ENCODE results near the gene TMEM208.
A peak's percentile ranks its signal among the peaks of the same experiment; 100 is the strongest.

The TMEM208 gene

GRCh38 chr16:67186550-67186950, 40.4 kb upstream of the TMEM208 start:
- no peak overlapping the region for H3K9ac ChIP-seq (ENCODE audit: low read length)

GRCh38 chr16:67187175-67187890, 39.6 kb upstream of the TMEM208 start:
- Histone ChIP-seq H3K9ac (ENCODE audit: low read length) (no peak overlapping the region), H3K4me3 (ENCODE audit: low read length) (no peak overlapping the region), H3K36me3 (ENCODE audit: control insufficient read depth, insufficient read depth, low read length) (no peaks in the 10 kb centered on the region), H3K4me1 (ENCODE audit: control insufficient read depth, insufficient read depth, low read length) (peaks cover 5% of the 10 kb centered on the region), H3K27me3 (ENCODE audit: control insufficient read depth, insufficient read depth, low read length) (no peaks in the 10 kb centered on the region), H3K27ac (ENCODE audit: low read depth, low read length) (no peak overlapping the region)

More at GRCh38 chr16:67186550-67186950, 40.4 kb upstream of the TMEM208 start:
- Histone ChIP-seq H3K27me3 (ENCODE audit: control insufficient read depth, insufficient read depth, low read length) (no peaks in the 10 kb centered on the region), H3K36me3 (ENCODE audit: control insufficient read depth, insufficient read depth, low read length) (no peaks in the 10 kb centered on the region), H3K27ac (ENCODE audit: low read depth, low read length) (no peak overlapping the region), H3K4me3 (ENCODE audit: low read length) (no peak overlapping the region), H3K4me1 (ENCODE audit: control insufficient read depth, insufficient read depth, low read length) (peaks cover 5% of the 10 kb centered on the region)

DNA sequence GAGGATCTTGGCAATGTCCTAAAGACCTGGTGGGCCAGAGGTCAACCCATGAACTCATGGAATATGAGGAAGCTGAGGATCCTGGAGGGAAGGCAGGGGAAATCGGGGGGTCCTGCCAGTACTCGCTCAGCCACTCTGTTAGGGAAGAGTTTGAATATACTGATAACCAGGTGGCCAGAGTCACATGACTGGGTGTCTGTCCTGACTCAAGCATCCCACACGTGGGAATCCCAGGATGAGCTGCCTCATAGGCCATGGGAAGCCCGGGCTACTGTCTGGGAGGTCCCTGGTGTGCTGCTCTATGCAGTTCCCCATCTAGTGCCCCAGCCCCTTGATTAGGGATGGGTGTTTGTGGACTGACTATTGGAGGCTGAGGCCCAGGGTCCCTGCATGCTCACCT, 38.6 kb upstream of the TMEM208 start:
- Histone ChIP-seq H3K4me3 (ENCODE audit: low read length) (no peak overlapping the region), H3K27ac (ENCODE audit: low read depth, low read length) (no peak overlapping the region), H3K9ac (ENCODE audit: low read length) (no peak overlapping the region), H3K4me1 (ENCODE audit: control insufficient read depth, insufficient read depth, low read length) (peaks cover 10% of the 10 kb centered on the region), H3K36me3 (ENCODE audit: control insufficient read depth, insufficient read depth, low read length) (no peaks in the 10 kb centered on the region), H3K27me3 (ENCODE audit: control insufficient read depth, insufficient read depth, low read length) (no peaks in the 10 kb centered on the region)

DNA sequence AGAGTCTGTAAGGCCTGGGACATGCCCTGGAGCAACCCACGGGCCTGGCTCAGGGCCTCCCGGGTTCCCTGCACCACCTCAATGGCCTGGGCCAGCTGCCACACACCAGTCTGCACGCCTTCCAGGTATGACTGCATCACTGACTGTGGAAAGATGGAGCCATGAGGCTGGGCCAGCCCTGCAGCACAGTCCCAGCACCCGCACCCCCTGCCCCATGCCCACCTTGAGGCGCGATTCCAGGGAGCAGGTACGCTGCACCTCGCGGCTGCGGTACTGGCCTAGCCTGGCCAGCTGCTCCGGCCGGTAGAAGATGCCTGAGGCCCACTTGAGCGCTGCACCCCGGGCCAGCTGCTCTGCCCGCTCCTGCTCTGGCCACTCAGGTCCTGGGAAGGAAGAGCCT, 38.1 kb upstream of the TMEM208 start:
- Histone ChIP-seq H3K4me3 (ENCODE audit: low read length) (no peak overlapping the region), H3K9ac (ENCODE audit: low read length) (no peak overlapping the region), H3K36me3 (ENCODE audit: control insufficient read depth, insufficient read depth, low read length) (no peaks in the 10 kb centered on the region), H3K27me3 (ENCODE audit: control insufficient read depth, insufficient read depth, low read length) (no peaks in the 10 kb centered on the region), H3K27ac (ENCODE audit: low read depth, low read length) (no peak overlapping the region), H3K4me1 (ENCODE audit: control insufficient read depth, insufficient read depth, low read length) (peaks cover 12% of the 10 kb centered on the region)

DNA sequence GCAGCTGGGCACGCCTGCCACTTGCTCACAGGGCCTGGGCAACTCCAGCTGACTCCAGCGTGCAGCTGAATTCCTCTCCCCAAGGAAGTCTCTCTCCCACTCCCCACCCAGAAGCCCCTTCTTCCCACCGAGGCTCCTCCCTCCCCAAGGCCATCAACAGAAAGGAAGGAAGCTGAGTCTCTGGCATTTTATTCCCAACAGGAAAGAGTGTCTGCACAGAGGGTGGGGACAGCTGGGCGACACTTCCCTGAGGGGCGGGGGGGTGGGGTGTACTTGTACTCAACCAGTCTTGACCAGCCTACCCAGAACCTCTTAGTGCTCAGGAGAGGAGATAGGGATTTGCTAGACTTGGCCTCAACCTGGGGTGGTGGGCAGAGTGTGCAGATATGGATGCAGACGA, 36.9 kb upstream of the TMEM208 start, which contains the start of gene EXOC3L1:
EXOC3L1 (minus strand) TSS at position 96 of the 400 bp plus-strand sequence. CDS start 460 bp downstream, outside the sequence.
- Histone ChIP-seq H3K4me1 (ENCODE audit: control insufficient read depth, insufficient read depth, low read length) (peaks cover 12% of the 10 kb centered on the region), H3K36me3 (ENCODE audit: control insufficient read depth, insufficient read depth, low read length) (peaks cover 6% of the 10 kb centered on the region), H3K27me3 (ENCODE audit: control insufficient read depth, insufficient read depth, low read length) (no peaks in the 10 kb centered on the region), H3K9ac (ENCODE audit: low read length) (no peak within 1 kb of the TSS), H3K4me3 (ENCODE audit: low read length) (no peak within 1 kb of the TSS), H3K27ac (ENCODE audit: low read depth, low read length) (no peak within 1 kb of the TSS)

- no peak overlapping the region for H3K27ac ChIP-seq (ENCODE audit: low read depth, low read length)
- H3K4me3 ChIP-seq (ENCODE audit: low read length) = no peak overlapping the region
- H3K27me3 ChIP-seq (ENCODE audit: control insufficient read depth, insufficient read depth, low read length) = no peaks in the 10 kb centered on the region
- no peak overlapping the region for H3K9ac ChIP-seq (ENCODE audit: low read length)
- H3K4me1 ChIP-seq (ENCODE audit: control insufficient read depth, insufficient read depth, low read length) = peaks cover 12% of the 10 kb centered on the region
- peaks cover 11% of the 10 kb centered on the region for H3K36me3 ChIP-seq (ENCODE audit: control insufficient read depth, insufficient read depth, low read length)
Observed at GRCh38 chr16:67190448-67191399, 36.2 kb upstream of the TMEM208 start.

- no peak overlapping the region for H3K27ac ChIP-seq (ENCODE audit: low read depth, low read length)
- H3K36me3 ChIP-seq (ENCODE audit: control insufficient read depth, insufficient read depth, low read length) = peaks cover 17% of the 10 kb centered on the region
- peak overlapping the region; percentile 40 for H3K4me3 ChIP-seq (ENCODE audit: low read length)
- H3K9ac ChIP-seq (ENCODE audit: low read length) = no peak overlapping the region
- H3K27me3 ChIP-seq (ENCODE audit: control insufficient read depth, insufficient read depth, low read length) = no peaks in the 10 kb centered on the region
- peaks cover 12% of the 10 kb centered on the region for H3K4me1 ChIP-seq (ENCODE audit: control insufficient read depth, insufficient read depth, low read length)
Observed at GRCh38 chr16:67191411-67191994, 35.4 kb upstream of the TMEM208 start.

- peak within 1 kb of the TSS; percentile 95 for H3K9ac ChIP-seq (ENCODE audit: low read length)
- H3K27ac ChIP-seq (ENCODE audit: low read depth, low read length) = peak within 1 kb of the TSS; percentile 40
- no peaks in the 10 kb centered on the region for H3K27me3 ChIP-seq (ENCODE audit: control insufficient read depth, insufficient read depth, low read length)
- peaks cover 23% of the 10 kb centered on the region for H3K36me3 ChIP-seq (ENCODE audit: control insufficient read depth, insufficient read depth, low read length)
- peak within 1 kb of the TSS; percentile 97 for H3K4me3 ChIP-seq (ENCODE audit: low read length)
- peaks cover 12% of the 10 kb centered on the region for H3K4me1 ChIP-seq (ENCODE audit: control insufficient read depth, insufficient read depth, low read length)
Observed at GRCh38 chr16:67191995-67192681, 34.8 kb upstream of the TMEM208 start, which contains the start of gene E2F4. E2F4 (plus strand) TSS chr16:67192155; CDS start chr16:67192228, 73 bp downstream.

DNA sequence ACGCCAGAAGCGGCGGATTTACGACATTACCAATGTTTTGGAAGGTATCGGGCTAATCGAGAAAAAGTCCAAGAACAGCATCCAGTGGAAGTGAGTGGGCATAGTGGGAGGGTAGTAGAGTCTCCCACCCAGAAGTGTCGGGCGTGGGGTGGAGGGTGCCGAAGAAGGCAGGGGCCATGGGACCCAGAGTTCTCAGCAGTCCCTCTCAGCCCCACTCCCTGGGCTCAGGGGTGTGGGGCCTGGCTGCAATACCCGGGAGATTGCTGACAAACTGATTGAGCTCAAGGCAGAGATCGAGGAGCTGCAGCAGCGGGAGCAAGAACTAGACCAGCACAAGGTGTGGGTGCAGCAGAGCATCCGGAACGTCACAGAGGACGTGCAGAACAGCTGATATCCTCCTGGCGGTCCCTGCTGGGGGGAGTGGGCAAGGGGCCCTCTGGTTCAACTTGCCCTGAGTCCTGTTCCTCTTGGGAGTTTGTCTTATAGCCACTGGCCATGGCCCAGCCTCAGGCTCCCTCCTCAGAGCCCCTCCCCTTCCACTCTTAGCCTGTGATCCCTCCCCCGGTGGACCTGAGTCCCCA, 34.1 kb upstream of the TMEM208 start:
- Histone ChIP-seq H3K27me3 (ENCODE audit: control insufficient read depth, insufficient read depth, low read length) (no peaks in the 10 kb centered on the region), H3K27ac (ENCODE audit: low read depth, low read length) (no peak overlapping the region), H3K4me3 (ENCODE audit: low read length) (peak overlapping the region; percentile 97), H3K4me1 (ENCODE audit: control insufficient read depth, insufficient read depth, low read length) (peaks cover 12% of the 10 kb centered on the region), H3K9ac (ENCODE audit: low read length) (peak overlapping the region; percentile 95), H3K36me3 (ENCODE audit: control insufficient read depth, insufficient read depth, low read length) (peaks cover 30% of the 10 kb centered on the region)

DNA sequence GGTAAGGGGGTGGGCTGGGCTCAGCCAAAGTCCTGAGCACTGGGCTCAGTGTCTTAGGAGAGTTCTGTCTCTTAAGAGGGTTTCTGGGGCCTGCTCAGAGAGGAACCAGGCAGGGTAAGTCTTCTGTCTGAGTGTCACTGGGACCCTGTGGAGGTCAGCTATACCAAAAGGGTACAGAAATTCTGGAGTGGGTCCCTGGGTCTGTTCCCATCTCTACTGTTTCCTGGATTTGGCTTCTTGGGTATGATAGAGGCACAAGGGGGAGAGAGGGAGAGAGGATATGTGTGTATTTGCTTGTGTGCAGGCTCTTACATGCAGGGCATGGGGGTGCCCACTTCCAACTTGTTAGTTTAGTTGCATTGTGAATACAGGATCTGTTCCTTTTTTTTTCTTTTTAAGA, 33.4 kb upstream of the TMEM208 start:
- Histone ChIP-seq H3K4me1 (ENCODE audit: control insufficient read depth, insufficient read depth, low read length) (peaks cover 12% of the 10 kb centered on the region), H3K36me3 (ENCODE audit: control insufficient read depth, insufficient read depth, low read length) (peaks cover 34% of the 10 kb centered on the region), H3K27ac (ENCODE audit: low read depth, low read length) (no peak overlapping the region), H3K27me3 (ENCODE audit: control insufficient read depth, insufficient read depth, low read length) (no peaks in the 10 kb centered on the region), H3K9ac (ENCODE audit: low read length) (peak overlapping the region; percentile 95), H3K4me3 (ENCODE audit: low read length) (peak overlapping the region; percentile 97)

GRCh38 chr16:67194260-67194659, 32.7 kb upstream of the TMEM208 start:
- no peak overlapping the region for H3K9ac ChIP-seq (ENCODE audit: low read length)
- peaks cover 34% of the 10 kb centered on the region for H3K36me3 ChIP-seq (ENCODE audit: control insufficient read depth, insufficient read depth, low read length)
- no peak overlapping the region for H3K4me3 ChIP-seq (ENCODE audit: low read length)
- no peak overlapping the region for H3K27ac ChIP-seq (ENCODE audit: low read depth, low read length)
- H3K27me3 ChIP-seq (ENCODE audit: control insufficient read depth, insufficient read depth, low read length) = no peaks in the 10 kb centered on the region
- H3K4me1 ChIP-seq (ENCODE audit: control insufficient read depth, insufficient read depth, low read length) = peaks cover 12% of the 10 kb centered on the region

All from rectal smooth muscle tissue (tissue), 1 donor.